ENCODE data around the gene BAHCC1. TPM values are rescaled to one million over a fixed set of nuclear protein-coding genes. Genes with fewer than 3 reads are reported as not detected.

Gene BAHCC1
- total RNA-seq, 2 donors from 2014 or later, result 41.2 to 69.6 TPM

DNA sequence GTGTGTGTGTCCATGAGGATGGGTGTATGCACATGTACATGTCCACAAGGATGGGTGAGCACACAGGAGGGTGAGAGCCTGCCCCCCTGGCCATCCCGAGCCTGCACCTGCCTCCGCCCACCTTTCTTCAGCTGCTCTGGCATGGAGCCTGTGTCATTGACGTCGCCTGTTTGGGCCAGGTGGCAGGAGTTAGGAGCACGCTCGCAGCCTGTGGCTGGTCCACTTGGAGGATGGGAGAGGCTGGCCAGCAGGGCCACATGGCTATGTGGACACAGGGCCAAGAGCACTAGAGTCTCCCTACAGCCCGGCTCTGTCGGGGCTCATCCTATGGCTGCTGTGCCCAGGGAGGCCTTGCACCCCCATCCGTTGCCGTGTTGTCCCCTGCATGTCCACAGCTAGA lies 21.4 kb downstream of the BAHCC1 start:
- DNase-seq (ENCODE audit: low spot score) (no peak), ATAC-seq (ENCODE audit: insufficient number of reproducible peaks, low FRiP score, low read depth) (no peak)
- Histone ChIP-seq H3K27me3 (replicated peaks; ENCODE audit: insufficient read depth) (no peaks in the 10 kb centered on the region), H3K36me3 (no peaks in the 10 kb centered on the region), H3K27ac (peak overlapping the region; percentile 99 to 100), H3K4me1 (ENCODE audit: control insufficient read depth in 1 of 2, low read depth in 2 of 2) (peaks cover 37 to 52% of the 10 kb centered on the region in 2 donors), H3K4me3 (no peak overlapping the region), H3K9me3 (no peaks in the 10 kb centered on the region)
- TF ChIP-seq CTCF (IDR thresholded peaks at IDR 0.05), result no peak

GRCh38 chr17:81417049-81417878 lies 22.0 kb downstream of the BAHCC1 start:
- peak; percentile 74 for DNase-seq (ENCODE audit: low spot score)
- Histone ChIP-seq H3K4me3 (peak overlapping the region; percentile 49), H3K9me3 (no peaks in the 10 kb centered on the region), H3K27me3 (replicated peaks; ENCODE audit: insufficient read depth) (no peaks in the 10 kb centered on the region), H3K27ac (peak overlapping the region; percentile 99 to 100), H3K36me3 (no peaks in the 10 kb centered on the region), H3K4me1 (ENCODE audit: control insufficient read depth in 1 of 2, low read depth in 2 of 2) (peaks cover 44 to 59% of the 10 kb centered on the region in 2 donors)
- ATAC-seq (ENCODE audit: insufficient number of reproducible peaks, low FRiP score, low read depth), result peak; percentile 31
- no peak for TF ChIP-seq CTCF (IDR thresholded peaks at IDR 0.05)

DNA sequence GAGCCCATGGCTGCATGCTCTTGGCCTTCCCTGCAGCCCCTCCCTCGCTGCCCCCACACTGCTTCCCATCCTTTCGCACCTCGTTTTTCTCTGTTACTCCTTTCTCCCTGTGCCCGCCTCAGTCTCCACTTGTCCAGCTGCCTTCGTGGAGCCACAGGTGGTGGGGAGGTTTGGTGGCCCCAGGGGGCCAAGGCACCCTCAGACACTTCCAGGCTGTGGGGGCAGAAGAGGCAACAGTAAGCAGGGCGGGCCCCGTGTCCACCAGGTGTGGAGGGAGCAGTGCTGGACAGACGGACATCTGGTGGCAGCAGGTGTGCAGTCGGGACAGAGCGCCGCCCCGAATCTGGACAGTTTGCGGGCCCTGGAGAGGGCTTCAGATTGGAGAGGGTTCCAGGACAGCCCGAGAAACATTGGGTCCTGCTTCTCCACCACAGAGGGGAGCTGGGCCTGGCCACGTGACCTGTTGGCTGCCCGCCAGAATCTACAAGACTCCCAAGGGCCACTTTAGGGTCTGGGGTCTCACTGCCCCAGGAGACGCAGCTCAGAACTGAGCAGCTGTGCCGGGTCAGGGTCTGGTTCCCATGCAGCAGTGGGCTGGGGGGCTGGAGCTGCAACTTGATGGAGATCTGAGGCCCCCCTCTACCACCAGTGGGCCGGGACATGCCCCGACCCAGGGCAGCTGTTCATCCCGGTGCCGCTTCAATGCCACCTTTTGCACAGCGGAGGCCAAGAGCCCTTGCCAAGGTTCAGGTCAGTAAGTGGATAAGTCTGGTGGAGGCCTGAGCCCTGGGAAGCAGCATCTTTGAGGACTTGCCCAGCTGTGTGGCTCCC lies 22.8 kb downstream of the BAHCC1 start:
- no peaks in the 10 kb centered on the region for H3K9me3 ChIP-seq
- peak overlapping the region; percentile 49 for H3K4me3 ChIP-seq
- peak overlapping the region; percentile 99 to 100 for H3K27ac ChIP-seq
- no peaks in the 10 kb centered on the region for H3K36me3 ChIP-seq
- DNase-seq (ENCODE audit: low spot score) (no peak), ATAC-seq (ENCODE audit: insufficient number of reproducible peaks, low FRiP score, low read depth) (no peak)
- H3K27me3 ChIP-seq (replicated peaks; ENCODE audit: insufficient read depth), result no peaks in the 10 kb centered on the region
- H3K4me1 ChIP-seq (ENCODE audit: control insufficient read depth in 1 of 2, low read depth in 2 of 2), result peaks cover 52 to 60% of the 10 kb centered on the region in 2 donors
- no peak for TF ChIP-seq CTCF (IDR thresholded peaks at IDR 0.05)

GRCh38 chr17:81418710-81419318 lies 23.6 kb downstream of the BAHCC1 start:
- peaks cover 57 to 67% of the 10 kb centered on the region in 2 donors for H3K4me1 ChIP-seq (ENCODE audit: control insufficient read depth in 1 of 2, low read depth in 2 of 2)
- no peaks in the 10 kb centered on the region for H3K9me3 ChIP-seq
- no peak for TF ChIP-seq CTCF (IDR thresholded peaks at IDR 0.05)
- DNase-seq (ENCODE audit: low spot score), result no peak
- H3K36me3 ChIP-seq, result no peaks in the 10 kb centered on the region
- no peak for ATAC-seq (ENCODE audit: insufficient number of reproducible peaks, low FRiP score, low read depth)
- H3K4me3 ChIP-seq, result peak overlapping the region; percentile 67
- peak overlapping the region; percentile 99 to 100 for H3K27ac ChIP-seq
- no peaks in the 10 kb centered on the region for H3K27me3 ChIP-seq (replicated peaks; ENCODE audit: insufficient read depth)
